ENCODE results near the gene HIVEP3.

Gene HIVEP3

DNA sequence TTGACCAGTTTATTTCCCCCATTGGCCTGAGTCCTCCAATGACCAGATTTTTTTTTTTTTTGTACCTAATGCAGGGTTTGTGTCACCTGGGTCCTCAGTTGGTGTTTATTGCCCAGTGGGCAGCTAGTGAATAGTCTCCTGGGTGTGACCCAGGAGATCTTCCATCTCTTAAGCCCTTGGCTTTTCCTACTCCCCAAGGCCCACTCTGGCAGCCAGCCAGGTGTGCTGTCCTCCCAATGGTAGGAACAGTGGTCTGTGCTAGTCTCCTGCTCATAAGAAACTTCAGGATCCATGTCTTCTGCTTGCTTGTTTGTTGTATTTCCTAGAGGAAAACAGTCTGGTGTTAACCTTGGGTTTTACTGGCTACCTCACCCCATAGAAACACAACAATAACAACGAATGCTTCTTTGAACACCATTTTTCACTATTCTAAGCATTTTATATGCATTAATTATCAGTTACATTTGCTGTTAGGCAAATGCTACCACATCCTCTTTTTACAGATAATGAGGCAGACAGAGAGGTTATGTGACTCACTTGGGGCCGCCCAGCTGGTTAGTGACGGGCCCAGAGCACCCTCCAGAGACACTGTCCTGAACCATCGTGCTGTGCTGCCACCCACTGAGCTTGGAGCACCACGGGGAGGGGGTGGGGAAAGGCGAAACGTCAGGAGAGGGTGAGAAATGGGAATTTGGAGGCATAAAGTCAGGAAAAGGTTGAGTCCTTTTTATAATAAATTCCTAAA is 107.5 kb downstream of the HIVEP3 start:
- Histone ChIP-seq H3K4me3 (no peak overlapping the region), H3K36me3 (ENCODE audit: insufficient read depth, low read length) (no peaks in the 10 kb centered on the region), H3K27ac (no peak overlapping the region), H3K9ac (ENCODE audit: insufficient read length) (no peak overlapping the region), H3K9me3 (ENCODE audit: low read depth, low read length) (no peaks in the 10 kb centered on the region)
- TF ChIP-seq EZH2 (IDR thresholded peaks at IDR 0.05) (no peak), POLR2AphosphoS5 (IDR thresholded peaks at IDR 0.05; ENCODE audit: borderline replicate concordance, low read depth, low read length) (no peak), FOXP2 (optimal IDR thresholded peaks at IDR 0.05; ENCODE audit: control extremely low read depth, extremely low read length, insufficient read depth) (no peak)
- DNase-seq (ENCODE audit: low read depth, low spot score) = no peak

DNA sequence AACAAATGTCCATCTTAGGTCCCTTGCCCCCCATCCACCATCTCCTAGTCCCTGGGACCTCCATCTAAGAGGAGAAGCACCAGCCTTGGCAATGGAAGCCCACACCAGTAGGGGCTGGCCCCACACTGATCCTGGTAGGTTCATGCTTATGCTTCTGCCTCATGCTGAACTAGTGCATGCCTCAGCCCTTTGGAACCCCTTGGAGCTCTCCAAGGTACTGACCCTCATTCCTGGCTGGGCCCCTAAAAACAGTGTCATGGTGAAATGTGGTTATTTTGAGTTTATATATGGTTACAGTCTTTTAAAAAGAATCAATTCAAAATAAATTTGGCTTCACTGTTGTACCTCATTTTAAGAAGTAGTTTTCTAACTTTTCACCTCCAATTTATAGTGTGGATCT is 108.3 kb downstream of the HIVEP3 start:
- H3K9me3 ChIP-seq (ENCODE audit: low read depth, low read length) = no peaks in the 10 kb centered on the region
- no peak for DNase-seq (ENCODE audit: low read depth, low spot score)
- TF ChIP-seq POLR2AphosphoS5 (IDR thresholded peaks at IDR 0.05; ENCODE audit: borderline replicate concordance, low read depth, low read length) = no peak
- no peak for TF ChIP-seq FOXP2 (optimal IDR thresholded peaks at IDR 0.05; ENCODE audit: control extremely low read depth, extremely low read length, insufficient read depth)
- no peak for TF ChIP-seq EZH2 (IDR thresholded peaks at IDR 0.05)
- H3K27ac ChIP-seq = no peak overlapping the region
- no peak overlapping the region for H3K4me3 ChIP-seq
- H3K36me3 ChIP-seq (ENCODE audit: insufficient read depth, low read length) = no peaks in the 10 kb centered on the region
- no peak overlapping the region for H3K9ac ChIP-seq (ENCODE audit: insufficient read length)

DNA sequence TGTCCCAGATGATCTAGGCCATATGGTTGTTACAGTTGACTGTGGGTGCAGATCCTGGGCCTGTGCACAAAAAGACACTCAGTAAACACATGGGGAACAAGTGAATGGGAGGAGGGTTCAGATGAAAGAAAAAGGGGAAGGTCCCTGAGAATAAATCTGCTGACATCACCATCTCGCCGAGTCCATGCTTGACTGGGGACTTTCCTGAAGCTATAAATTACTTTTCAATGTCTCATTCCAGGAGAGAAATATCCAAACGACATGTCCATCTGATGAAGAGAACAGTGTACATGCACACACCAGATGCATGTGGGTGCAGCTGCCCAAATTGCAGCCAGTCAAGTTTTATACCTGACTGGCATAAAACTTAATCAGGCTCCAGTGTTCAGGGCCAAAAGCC is 109.0 kb downstream of the HIVEP3 start:
- Histone ChIP-seq H3K4me3 (no peak overlapping the region), H3K36me3 (ENCODE audit: insufficient read depth, low read length) (no peaks in the 10 kb centered on the region), H3K9ac (ENCODE audit: insufficient read length) (no peak overlapping the region), H3K9me3 (ENCODE audit: low read depth, low read length) (no peaks in the 10 kb centered on the region), H3K27ac (no peak overlapping the region)
- DNase-seq (ENCODE audit: low read depth, low spot score) = no peak
- no peak for TF ChIP-seq POLR2AphosphoS5 (IDR thresholded peaks at IDR 0.05; ENCODE audit: borderline replicate concordance, low read depth, low read length)
- no peak for TF ChIP-seq EZH2 (IDR thresholded peaks at IDR 0.05)
- no peak for TF ChIP-seq FOXP2 (optimal IDR thresholded peaks at IDR 0.05; ENCODE audit: control extremely low read depth, extremely low read length, insufficient read depth)

DNA sequence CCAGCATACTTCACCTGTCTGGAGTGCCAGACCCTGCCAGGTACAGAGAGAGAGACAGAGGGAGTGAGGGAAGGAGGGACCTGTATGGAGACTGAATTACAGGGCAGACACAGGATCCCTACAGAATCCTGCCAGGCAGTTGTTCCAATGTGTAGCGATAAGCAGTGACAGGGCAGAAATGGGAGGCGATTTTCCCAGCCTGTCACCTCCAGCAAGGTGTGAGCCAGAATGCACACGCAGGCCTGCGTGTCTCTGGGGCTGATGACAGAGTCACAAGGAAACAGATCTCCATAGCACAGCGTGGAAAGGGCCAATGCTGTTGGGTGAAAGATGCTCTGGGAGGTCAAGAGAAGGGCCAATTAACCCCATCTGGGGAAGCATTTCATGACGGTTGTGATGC is 111.3 kb downstream of the HIVEP3 start:
- TF ChIP-seq EZH2 (IDR thresholded peaks at IDR 0.05) (no peak), FOXP2 (optimal IDR thresholded peaks at IDR 0.05; ENCODE audit: control extremely low read depth, extremely low read length, insufficient read depth) (no peak), POLR2AphosphoS5 (IDR thresholded peaks at IDR 0.05; ENCODE audit: borderline replicate concordance, low read depth, low read length) (no peak)

DNA sequence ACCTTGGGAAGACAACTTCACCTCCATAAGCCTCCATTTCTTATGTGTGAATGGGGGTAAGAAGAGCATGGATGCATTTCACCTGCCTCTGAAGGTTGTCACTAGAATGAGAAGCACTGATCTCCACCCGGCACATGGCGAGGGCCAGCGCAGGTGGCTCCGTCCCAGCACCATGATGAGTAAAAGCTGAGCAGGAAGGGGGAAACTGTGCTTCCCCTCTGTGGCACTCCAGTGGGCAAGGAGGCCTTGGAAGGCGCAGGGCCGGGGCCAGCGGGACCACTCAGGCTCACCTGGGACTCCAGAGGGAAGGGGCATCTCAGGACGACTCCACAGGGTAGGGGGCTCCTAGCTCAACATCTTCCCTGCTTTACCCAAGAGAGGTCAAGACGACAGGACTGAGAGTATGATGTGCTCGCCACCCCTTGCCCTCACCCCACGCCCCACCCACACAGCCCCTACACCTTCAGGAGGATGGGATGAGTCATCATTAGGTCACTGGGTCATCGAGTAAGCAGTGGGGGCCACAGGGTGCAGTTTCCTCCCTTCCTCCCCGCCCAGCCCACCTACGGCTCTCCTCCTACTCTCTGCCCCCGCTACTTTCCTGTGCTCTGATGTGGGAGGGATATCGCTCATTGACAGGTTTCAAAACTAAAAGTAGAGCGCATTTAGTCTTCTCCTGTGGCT is 112.1 kb downstream of the HIVEP3 start:
- no peak for DNase-seq (ENCODE audit: low read depth, low spot score)
- no peaks in the 10 kb centered on the region for H3K9me3 ChIP-seq (ENCODE audit: low read depth, low read length)
- TF ChIP-seq FOXP2 (optimal IDR thresholded peaks at IDR 0.05; ENCODE audit: control extremely low read depth, extremely low read length, insufficient read depth) (no peak), EZH2 (IDR thresholded peaks at IDR 0.05) (no peak), POLR2AphosphoS5 (IDR thresholded peaks at IDR 0.05; ENCODE audit: borderline replicate concordance, low read depth, low read length) (no peak)
- no peak overlapping the region for H3K4me3 ChIP-seq
- no peak overlapping the region for H3K27ac ChIP-seq
- no peaks in the 10 kb centered on the region for H3K36me3 ChIP-seq (ENCODE audit: insufficient read depth, low read length)
- no peak overlapping the region for H3K9ac ChIP-seq (ENCODE audit: insufficient read length)

More for the DNA sequence above, 111.3 kb downstream of the HIVEP3 start:
- no peaks in the 10 kb centered on the region for H3K36me3 ChIP-seq (ENCODE audit: insufficient read depth, low read length)
- no peak for DNase-seq (ENCODE audit: low read depth, low spot score)
- H3K4me3 ChIP-seq = no peak overlapping the region
- no peak overlapping the region for H3K27ac ChIP-seq
- no peaks in the 10 kb centered on the region for H3K9me3 ChIP-seq (ENCODE audit: low read depth, low read length)
- no peak overlapping the region for H3K9ac ChIP-seq (ENCODE audit: insufficient read length)

DNA sequence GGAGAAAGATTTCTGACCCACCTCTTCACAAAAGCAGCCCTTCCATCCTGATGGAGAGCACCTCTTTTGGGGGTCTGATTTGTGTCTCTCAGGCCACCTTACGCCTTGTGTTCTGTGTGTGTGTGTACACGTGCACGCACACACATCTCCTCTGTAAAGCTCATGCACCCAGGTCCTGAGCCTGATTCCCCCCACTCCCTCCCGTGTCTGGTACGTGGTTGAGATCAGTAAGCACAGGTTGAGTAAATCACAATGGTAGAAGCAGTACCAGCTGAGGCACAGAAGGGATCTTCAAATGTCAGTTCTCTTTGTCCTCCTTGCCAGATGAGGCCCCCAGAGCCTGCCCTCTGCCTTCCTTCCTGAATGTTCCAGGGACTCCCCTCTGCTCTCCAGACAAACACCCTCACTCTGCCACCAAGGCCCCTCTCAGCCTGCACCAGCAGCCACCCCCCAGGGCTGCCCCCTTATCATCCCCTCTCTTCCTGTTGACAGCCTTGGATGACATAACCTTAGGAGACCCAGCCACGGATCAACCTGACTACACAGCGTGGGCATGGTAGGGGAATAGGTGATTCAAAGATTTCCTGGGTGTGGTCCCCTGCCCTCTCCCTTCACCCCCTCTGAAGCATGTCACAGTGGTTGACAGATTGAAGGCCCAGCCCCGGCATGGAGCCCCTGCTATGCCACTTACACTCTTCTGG is 112.8 kb downstream of the HIVEP3 start:
- DNase-seq (ENCODE audit: low read depth, low spot score) = no peak
- TF ChIP-seq EZH2 (IDR thresholded peaks at IDR 0.05) = no peak
- no peak for TF ChIP-seq FOXP2 (optimal IDR thresholded peaks at IDR 0.05; ENCODE audit: control extremely low read depth, extremely low read length, insufficient read depth)
- TF ChIP-seq POLR2AphosphoS5 (IDR thresholded peaks at IDR 0.05; ENCODE audit: borderline replicate concordance, low read depth, low read length) = no peak
- Histone ChIP-seq H3K9me3 (ENCODE audit: low read depth, low read length) (no peaks in the 10 kb centered on the region), H3K9ac (ENCODE audit: insufficient read length) (no peak overlapping the region), H3K36me3 (ENCODE audit: insufficient read depth, low read length) (no peaks in the 10 kb centered on the region), H3K27ac (no peak overlapping the region), H3K4me3 (no peak overlapping the region)

DNA sequence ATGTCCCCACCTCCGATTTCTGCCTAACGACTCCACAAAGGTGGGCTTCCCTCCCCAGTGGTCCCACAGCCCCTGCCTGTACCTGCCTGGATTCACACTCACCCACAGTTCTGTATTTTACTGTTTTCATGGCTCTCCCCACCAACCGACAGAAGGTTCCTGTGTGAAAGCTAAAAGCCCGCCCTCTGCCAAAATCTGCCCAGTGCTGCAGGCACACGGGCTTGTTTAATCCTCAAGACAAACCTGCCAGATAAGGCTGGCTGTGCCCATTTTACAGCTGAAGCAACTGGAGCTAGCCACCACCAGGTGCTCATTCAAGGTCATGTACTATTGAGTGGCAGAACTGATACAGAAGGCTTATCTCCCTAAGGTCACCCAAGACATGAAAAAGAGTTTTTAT is 114.5 kb downstream of the HIVEP3 start:
- H3K36me3 ChIP-seq (ENCODE audit: insufficient read depth, low read length) = no peaks in the 10 kb centered on the region
- TF ChIP-seq POLR2AphosphoS5 (IDR thresholded peaks at IDR 0.05; ENCODE audit: borderline replicate concordance, low read depth, low read length) (no peak), EZH2 (IDR thresholded peaks at IDR 0.05) (no peak), FOXP2 (optimal IDR thresholded peaks at IDR 0.05; ENCODE audit: control extremely low read depth, extremely low read length, insufficient read depth) (no peak)
- H3K9me3 ChIP-seq (ENCODE audit: low read depth, low read length) = no peaks in the 10 kb centered on the region
- H3K9ac ChIP-seq (ENCODE audit: insufficient read length) = no peak overlapping the region
- H3K27ac ChIP-seq = no peak overlapping the region
- no peak for DNase-seq (ENCODE audit: low read depth, low spot score)
- no peak overlapping the region for H3K4me3 ChIP-seq

DNA sequence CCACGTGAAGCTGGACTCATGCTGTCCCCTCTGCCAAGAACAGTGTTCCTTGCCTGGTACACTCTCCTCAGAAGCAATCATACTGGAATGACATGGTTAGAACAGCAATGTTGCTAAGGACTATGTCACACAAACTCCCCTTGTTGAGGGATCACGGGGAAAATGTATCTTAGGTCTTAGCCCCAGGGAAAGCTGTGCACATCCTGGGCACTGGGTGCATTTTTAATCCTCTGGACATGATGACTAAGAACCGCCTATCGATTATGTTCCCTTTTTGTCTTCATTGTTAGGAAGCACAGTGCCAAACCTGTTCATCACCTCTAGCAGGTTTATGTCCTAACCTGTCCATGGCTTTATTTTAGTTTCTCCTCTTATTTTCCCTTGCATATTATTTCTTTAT is 115.1 kb downstream of the HIVEP3 start:
- Histone ChIP-seq H3K9ac (ENCODE audit: insufficient read length) (no peak overlapping the region), H3K4me3 (no peak overlapping the region), H3K9me3 (ENCODE audit: low read depth, low read length) (no peaks in the 10 kb centered on the region), H3K36me3 (ENCODE audit: insufficient read depth, low read length) (no peaks in the 10 kb centered on the region), H3K27ac (no peak overlapping the region)
- no peak for DNase-seq (ENCODE audit: low read depth, low spot score)
- TF ChIP-seq POLR2AphosphoS5 (IDR thresholded peaks at IDR 0.05; ENCODE audit: borderline replicate concordance, low read depth, low read length) (no peak), EZH2 (IDR thresholded peaks at IDR 0.05) (no peak)
